MV-4-11 (cell line): Measurements from ENCODE around the gene CETP.
A peak's percentile ranks its signal among the peaks of the same experiment; 100 is the strongest.
"Not testable (repeated sequence)": the region's sequence is repeated elsewhere in the genome, so short reads cannot be mapped to it uniquely, and the experiment has no call there.

Experiments
- DNase-seq: peaks from one replicate; lab custom pipeline; 2025; lab: John Stamatoyannopoulos, UW

The CETP gene

DNA sequence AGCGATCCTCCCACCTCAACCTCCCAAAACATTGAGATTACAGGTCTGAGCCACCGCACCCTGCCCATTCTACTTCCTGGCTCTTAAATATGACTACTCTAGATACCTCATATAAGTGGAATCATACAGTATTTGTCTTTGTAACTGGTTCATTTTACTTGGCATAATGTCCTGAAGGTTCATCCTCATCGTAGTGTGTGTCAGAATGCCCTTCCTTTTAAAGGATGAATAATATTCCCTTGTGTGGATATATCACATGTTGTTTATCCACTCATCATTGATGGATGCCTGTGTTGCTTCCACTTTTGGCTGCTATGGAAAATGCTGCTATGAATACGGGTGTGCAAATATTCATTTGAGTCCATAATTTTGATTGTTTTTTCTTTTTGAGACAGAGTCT, 5.7 kb upstream of the CETP start:
- no peak for DNase-seq

DNA sequence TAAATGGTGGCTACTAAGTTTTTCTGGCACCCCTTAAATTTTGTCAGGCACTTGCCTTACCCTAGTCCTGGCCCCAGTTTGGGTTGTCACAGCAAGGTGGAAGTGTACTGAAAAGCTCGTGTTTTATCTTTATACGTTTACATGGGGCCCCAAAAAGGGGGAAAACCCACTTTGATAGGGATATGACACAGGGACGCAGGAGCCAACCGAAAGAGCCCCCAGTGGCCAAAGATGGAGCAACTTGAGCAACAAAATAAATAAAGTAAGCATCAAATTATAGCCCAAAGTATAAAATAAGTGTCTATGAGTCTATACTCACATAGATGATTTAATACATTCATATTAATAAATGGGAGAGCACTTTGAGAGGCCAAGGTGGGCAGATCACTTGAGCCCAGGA, 5.0 kb upstream of the CETP start:
- DNase-seq = no peak

DNA sequence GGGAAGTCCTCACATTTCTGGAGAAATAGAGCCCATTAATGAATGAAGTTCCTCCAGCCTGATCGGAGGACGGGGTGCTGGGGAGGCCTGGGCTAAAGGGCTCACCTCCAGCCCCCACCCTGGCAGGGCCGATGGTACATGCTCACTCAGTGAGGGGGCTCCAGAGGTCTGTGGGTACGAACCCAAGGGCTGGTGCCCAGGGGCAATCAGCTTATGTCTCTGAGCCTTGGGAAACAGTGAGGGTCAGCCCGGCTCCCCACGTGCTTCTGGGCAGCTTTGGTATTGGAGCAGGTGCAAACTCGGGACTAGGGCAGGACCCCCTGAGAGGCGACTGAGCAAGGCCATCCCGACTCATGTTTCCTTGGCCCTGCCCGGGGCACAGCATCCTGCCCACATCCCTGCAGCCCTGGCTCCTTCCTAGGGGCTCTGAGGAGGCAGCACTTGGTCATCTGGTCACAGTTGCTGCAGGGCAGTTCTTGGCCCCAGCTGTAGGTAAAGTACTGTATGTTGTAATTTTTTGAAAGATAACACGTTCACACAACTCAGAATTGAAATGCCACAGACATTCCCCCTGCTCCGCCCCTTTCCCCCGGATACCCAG, 969 bp upstream of the CETP start:
- no peak for DNase-seq

DNA sequence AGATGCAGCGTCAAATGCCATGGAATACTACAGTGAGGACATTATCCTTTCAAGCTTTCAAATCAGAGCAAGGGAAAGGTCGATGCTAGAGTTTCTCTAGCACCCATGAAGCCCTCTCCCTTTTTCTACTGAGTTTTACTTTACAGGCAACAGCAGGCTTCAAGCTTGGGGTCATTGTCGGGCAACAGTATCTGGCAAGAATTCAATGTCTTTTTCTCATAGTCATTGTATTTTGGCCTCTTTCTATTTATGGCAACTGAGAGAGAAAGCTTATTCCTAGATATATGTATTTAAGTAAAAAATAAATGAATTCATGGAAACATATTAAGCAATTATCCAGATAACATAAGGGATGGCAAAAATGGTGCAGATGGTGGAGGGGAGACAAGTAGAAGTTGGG, 364 bp upstream of the CETP start:
- DNase-seq = no peak

DNA sequence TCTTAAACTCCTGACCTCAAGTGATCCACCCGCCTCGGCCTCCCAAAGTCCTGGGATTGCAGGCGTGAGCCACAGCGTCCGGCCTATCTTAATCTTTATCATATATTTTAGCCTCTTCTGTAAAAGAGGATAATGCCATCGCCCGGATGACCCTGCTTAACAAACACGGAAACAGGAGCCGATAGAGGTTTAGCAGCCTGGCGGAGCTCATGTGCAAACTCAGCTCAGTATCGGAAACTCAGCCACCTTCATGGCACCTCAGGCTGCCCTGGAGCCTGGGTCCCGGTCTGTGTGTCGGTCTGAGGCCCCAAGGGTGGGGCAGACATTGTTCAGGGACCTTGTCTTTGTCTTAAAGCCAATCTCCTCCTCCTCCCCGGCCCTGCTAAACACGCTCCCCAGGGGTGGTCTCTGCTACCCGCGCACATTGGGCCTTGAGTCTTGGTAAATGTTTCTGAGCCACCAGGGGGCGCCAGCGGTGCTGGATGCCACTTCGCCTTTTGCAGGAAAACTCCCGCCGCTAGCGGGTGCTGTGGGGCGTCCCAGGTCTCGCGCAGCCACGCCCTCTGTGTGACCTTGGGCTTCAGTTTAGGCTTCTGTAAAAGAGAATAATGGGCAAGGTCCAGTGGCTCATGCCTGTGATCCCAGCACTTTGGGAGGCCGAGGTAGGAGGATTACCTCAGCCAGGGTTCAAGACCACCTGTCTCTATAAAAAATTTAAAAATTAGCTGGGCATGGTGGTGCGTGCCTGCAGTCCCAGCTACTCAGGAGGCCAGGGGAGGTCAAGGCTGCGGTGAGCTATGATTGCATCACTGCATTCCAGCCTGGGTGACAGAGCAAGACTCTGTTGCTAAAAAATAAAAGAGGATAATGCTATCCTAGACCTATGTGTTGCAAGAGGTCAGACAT, 2.7 kb downstream of the CETP start:
- peak; percentile 91 for DNase-seq

DNA sequence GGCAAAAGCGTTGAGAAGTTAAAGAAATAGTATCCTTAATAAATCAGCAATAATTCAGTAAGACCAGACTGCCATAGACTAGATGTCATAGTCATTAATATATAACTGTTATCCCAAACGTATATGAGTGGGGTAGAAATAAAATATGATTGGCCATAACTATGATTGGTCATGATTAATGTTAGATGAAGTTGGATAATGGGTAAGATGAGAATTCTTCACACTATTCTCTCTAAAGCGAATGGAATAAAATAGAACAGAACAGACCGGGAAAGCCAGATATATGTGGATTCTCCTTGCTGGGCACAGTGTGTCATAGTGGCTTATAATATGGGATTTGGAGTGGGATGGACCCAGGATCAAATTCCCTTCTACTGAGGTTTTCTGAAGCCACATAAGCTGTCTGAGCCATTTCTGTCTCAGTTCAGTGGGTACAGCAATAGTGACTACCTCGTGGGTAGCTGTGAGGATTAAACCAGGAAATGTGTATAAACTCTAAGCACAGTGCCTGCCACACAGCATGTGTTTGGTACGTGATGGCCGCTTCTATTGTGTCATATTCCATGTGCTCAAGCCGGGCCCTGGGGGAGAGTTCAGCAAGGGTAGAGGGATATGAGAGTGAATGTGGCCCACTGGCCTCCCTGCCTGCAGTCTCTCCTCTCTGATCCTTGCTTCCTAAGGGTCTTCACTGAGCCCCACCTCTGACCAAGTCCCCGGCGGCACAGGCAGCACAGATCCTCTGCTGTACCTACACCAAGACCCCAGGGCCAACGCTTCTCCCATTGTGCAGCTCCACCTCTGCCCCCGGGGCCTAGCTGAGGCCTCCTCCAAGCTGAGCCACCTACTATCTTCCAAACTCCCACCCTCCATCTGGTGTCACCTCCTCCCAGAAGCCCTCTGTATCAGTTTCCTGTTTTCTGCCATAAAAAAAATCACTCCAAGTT, 3.7 kb downstream of the CETP start:
- peak; percentile 73 for DNase-seq

DNA sequence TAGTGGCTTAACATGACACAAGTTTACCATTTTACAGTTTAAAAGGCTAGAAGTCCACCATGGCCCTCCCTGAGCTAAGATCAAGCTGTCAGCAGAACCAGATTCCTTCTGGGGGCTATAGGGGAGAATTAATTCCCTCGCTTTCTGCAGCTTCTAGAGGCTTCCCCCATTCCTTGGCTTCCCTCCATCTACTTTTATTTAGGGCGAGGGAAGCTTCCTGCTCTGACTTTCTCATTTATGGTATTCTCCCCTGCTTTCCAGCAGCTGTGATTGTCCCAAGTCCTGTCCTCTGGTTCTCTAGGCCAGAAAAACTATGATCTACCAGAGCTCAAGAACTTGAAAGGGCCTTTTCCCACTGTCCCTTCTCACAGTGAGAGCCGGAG, 4.3 kb downstream of the CETP start:
- no peak for DNase-seq

DNA sequence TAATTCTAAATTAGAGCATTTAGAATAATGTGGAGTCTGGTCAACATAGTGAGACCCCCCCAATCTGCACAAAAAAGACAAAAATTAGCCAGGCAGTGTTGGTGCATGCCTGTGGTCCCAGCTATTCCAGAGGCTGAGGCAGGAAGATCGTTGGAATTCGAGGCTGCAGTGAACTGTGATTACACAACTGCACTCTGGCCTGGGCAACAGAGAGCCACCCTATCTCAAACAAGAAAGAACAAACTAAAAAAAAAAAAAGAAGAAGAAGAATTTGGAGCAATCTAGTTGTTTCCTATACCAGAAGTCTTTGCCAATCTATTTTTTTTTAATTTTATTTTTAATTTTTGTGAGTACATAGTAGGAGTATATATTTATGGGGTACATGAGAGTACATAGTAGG, 6.0 kb downstream of the CETP start:
- DNase-seq = peak; percentile 46

DNA sequence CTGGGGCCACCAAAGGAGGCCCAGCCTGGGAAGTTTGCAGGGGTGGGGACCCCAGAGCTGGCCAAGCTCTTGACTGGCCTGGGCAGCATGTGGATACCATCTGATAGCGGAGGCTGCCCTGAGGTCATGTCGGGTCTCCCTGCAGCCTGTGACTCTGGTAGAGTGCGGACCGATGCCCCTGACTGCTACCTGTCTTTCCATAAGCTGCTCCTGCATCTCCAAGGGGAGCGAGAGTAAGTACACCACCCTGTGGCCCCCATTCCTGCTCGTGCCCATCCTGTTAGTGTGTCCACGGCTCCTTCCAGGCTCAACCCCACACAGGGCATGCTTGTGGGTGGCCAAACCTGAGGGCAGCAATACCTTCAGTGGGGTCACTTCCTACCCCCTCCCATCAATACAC, 8.0 kb downstream of the CETP start:
- DNase-seq = no peak

DNA sequence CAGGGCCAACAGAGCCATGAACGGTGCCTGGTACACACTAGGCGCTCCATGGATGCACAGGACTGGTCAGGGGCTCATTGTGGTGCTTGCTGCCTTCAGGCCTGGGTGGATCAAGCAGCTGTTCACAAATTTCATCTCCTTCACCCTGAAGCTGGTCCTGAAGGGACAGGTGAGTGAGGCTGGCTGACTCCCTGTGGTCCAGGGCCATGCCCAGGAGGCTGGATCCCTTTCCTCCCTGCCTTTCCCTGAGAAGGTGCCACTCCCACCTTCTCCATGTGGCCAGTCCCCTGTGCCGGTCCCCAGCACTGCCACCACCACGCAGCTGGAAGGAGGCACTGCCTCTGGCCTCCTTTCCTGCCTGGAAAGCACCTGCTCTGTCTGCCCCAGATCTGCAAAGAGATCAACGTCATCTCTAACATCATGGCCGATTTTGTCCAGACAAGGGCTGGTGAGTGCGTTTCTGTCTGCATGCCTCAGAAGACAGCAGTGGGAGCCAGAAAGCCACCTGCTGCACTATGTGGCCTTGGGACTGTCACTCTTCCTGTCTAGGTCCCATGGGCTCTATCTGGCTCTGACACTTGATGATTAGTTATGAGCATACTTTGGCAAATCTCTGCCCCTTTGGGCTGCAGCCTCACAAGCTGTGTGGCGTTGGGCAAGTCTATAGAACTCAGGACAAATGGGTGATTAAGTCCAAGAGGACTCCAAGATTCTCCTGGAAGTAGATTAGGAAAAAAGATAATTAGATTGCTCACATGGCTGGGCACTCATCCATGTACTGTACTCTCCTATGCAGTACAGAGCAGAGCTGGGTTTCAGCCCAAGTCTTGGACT, 9.4 kb downstream of the CETP start:
- no peak for DNase-seq

DNA sequence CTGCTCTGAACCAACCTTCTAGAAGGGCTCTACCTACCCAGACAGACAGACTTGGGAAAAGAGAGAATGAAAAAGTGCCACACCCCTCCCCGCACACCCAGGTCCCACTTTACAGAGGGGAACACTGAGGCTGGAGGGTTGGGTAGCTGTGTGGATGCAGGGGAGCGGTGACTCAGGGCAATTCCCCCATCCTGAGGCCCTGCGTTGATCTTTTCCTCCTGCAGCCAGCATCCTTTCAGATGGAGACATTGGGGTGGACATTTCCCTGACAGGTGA, 10.0 kb downstream of the CETP start:
- no peak for DNase-seq

DNA sequence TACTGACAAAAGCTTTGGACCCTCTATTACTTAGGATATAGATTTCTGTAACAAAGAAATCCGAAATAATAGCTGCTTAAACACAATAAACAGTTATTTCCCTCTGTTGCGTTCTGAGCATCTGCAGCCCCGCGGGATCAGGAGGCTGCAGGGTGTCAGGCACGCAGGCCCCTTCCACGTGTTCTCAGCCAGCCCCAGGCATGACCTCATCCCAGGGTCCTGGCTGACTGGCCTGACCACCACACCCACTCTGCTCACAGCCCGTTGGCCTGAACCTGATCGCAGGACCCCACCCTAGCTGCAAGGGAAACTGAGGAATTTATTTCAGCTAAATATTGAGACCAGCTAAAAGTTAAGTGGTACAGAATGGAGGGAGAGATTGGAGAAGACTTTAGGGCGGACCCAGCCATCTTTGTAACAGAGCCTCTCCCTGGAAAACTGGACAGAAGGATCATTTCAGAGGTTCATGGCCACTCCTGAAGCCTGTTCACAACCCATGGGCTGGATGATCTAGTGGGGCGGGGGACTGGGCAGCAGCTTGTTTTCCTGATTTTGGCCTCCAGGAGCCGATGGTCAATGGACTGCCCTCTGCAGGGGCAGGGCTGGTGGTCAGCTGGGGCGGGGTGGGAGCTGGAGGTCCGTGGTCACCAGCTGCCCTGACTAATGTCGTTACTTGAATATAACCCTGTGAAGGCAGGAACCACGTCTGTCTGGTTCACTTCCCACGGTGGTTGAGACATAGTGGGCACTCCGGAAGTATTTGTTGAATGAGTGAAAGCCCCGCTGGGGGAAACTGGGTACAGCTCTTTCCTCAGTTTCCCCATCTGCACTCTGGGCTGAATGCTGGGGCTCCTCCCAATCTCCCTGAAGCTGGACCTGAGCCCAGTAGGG, 10.9 kb downstream of the CETP start:
- no peak for DNase-seq

DNA sequence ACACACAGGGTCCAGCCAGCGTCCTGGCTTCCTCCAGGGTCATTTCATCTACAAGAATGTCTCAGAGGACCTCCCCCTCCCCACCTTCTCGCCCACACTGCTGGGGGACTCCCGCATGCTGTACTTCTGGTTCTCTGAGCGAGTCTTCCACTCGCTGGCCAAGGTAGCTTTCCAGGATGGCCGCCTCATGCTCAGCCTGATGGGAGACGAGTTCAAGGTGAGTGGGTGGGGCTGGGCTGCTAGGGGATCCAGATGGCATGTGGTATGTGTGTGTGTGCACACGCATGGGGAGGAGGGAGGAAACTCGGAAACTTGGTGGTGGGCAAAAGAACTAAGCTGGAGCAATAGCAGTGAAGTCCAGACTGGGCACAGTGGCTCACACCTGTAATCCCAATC, 11.5 kb downstream of the CETP start:
- DNase-seq = no peak

DNA sequence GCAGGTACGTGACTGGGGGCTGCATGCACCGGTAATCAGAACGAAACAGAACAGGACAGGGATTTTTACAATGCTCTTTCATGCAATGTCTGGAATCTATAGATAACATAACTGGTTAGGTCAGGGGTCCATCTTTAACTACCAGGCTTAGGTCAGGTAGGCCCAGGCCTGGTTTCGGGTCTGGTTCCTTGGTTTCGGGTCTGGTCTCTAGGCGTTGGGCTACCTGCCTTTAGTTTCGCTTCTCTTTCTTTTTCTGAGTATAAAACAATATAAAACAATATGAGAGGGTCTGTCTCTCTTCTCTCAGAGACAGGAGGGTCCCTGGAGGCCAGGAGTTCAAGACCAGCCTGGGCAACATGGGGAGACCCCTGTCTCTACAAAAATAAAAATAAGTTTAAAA, 12.1 kb downstream of the CETP start:
- not testable (repeated sequence) for DNase-seq

DNA sequence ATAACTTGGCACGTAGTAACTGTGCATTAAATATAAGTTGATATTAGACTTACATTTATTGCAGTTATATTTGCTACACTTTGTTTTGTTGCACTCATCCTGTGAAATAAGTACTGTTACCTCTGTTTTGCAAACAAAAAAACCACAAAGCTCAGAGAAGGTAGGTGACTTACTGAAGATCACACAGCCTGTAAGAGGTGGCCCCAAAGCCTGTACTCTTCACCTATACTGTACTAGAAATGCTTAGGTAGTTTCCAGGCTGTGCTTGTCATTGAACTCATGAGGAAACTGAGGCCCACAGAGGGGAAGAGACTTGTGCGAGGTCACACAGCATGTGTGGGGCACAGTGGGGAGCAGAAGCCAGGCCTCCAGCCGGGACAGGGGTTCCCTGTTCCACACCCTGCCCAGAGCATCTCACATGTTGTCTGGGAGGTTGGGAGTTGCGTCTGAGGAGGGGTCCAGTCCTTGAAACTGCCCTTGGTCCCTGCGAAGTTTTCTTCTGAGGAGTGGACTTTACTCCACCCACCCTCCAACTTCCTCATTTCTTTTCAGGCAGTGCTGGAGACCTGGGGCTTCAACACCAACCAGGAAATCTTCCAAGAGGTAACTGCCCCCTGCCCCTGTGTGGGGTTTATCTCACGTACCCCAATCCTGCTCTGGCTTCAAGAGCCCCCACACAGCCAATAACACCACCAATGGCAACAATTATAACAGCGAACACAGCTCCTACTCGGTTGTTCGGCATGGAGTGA, 13.0 kb downstream of the CETP start:
- peak; percentile 18 for DNase-seq

DNA sequence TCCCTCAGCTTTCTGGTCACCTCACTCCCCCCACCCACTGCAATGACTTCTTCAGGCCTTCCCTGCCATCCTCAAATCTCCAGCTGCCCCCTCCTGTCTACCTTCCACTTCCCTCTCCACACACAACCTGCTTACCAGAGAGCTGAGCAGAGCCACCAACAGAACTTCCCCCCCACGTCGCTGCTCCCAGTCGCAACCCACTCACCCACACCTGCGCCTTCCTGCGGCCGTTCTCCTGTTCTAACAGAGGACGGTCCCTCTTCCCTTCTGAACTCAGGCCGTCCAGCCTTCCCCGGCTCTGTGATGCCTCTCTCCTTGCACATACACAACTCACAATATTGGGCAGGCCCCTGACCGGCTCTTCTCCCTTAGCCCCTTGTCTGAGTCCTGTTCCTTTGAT, 14.0 kb downstream of the CETP start:
- DNase-seq = no peak

DNA sequence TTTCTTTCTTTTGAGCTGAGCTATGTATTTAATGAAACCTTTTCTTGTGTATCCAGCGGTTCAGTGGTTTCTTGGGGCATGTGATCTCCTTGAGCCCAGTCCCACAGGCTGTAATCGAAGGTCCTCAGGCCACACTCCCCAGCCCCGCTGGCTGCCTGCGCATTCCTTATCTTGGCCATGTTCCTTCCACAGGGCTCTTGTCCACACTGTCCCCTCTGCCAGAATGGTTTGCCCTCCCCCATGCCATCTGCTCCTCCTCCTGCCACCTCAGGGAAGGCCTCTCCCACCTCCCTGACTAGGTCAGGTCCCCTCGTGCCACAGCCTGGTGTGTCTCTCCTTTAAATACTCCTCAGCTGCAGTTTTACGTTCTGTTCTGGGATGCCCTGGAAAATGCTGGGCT, 15.5 kb downstream of the CETP start:
- no peak for DNase-seq

DNA sequence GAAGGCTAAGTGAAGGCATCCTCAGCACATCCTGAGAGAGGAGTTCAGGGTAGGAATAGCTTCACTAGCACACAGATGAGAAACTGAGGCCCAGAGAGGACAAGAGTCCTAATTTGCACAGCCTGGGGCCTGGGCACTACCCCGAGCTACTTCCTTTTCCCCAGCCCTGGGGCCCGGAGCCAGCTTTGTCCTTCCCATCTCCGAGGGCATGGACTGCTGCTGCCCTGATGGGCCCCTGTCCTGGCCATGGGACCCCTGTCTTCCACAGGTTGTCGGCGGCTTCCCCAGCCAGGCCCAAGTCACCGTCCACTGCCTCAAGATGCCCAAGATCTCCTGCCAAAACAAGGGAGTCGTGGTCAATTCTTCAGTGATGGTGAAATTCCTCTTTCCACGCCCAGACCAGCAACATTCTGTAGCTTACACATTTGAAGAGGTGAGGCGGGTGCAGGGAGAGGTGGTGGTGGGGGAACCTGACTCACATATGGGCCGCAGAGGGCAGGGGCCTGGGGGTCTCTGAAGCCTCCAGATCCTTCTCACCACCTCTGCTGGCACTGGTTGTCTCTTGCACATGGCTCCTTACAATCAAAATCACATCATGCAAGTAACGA, 16.2 kb downstream of the CETP start:
- no peak for DNase-seq

DNA sequence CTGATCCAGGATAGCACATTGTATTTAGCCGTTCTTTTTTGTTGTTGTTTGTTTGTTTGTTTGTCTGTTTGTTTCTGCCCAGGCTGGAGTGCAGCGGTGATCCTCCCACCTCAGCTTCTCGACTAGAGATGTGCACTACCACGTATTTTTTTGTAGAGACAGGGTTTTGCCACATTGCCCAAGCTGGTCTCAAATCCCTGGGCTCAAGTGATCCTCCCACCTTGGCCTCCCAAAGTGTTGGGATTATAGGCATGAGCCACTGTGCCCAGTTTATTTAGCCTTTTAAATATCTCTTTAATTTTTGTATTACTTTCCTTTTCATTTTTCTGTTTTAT, 18.4 kb downstream of the CETP start:
- DNase-seq = no peak
